Prostate gland (tissue), 2 donors: ENCODE data around the gene PDIA5.

Source experiments
- POLR2A ChIP-seq: fragments of 450-650 bp; IDR thresholded peaks from one replicate; pipeline ENCODE4 v1.6.1; 2016; ENCODE audit warnings: antibody characterized with exemption, mild to moderate bottlenecking
- POLR2AphosphoS5 ChIP-seq: sonication (generic); formaldehyde crosslinking; IDR thresholded peaks from one replicate; pipeline ENCODE4 v1.6.1; 2017; ENCODE audit warnings: antibody characterized with exemption
- TF ChIP-seq, protein P1 (sequence below), 4 experiments: fragments of 200-600 bp in 2 of 4; fragments of 450-650 bp in 2 of 4; sonication (generic) in 2 of 4; IDR thresholded peaks; 1 replicate in 3 of 4; 2 replicates in 1 of 4; pipeline ENCODE4 v1.5.1; 2016 to 2019; ENCODE audit warnings: antibody characterized with exemption in 4 of 4, mild to moderate bottlenecking in 2 of 4, moderate library complexity in 2 of 4

DNA sequence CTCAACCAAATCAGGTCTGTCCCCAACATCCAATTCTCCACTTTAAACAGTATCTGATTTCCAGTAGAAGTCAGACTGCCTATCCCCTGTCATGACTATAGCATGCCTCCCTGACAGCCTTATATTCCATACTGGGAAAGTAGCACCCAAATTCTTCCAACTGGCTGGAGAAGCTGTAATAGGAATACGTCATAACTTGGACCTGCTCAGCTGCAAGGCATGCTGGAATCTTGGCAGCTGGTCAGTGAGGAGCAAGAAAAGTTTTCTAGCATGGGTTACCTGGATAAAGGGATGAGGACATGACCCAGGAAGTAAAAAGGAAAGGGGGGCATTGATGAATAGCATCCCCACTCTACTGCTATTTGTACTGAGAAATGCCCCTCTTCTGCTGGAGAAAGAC lies 48.1 kb upstream of the PDIA5 start:
- TF ChIP-seq, protein P1, sequence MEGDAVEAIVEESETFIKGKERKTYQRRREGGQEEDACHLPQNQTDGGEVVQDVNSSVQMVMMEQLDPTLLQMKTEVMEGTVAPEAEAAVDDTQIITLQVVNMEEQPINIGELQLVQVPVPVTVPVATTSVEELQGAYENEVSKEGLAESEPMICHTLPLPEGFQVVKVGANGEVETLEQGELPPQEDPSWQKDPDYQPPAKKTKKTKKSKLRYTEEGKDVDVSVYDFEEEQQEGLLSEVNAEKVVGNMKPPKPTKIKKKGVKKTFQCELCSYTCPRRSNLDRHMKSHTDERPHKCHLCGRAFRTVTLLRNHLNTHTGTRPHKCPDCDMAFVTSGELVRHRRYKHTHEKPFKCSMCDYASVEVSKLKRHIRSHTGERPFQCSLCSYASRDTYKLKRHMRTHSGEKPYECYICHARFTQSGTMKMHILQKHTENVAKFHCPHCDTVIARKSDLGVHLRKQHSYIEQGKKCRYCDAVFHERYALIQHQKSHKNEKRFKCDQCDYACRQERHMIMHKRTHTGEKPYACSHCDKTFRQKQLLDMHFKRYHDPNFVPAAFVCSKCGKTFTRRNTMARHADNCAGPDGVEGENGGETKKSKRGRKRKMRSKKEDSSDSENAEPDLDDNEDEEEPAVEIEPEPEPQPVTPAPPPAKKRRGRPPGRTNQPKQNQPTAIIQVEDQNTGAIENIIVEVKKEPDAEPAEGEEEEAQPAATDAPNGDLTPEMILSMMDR (IDR thresholded peaks at IDR 0.05): no peak
- TF ChIP-seq POLR2AphosphoS5: no peak
- TF ChIP-seq POLR2A: no peak
